SK-N-MC (cell line): ENCODE results near the gene ANKMY1.

ENCODE experiments used
- EZH2 ChIP-seq: fragments of 200-600 bp; sonication (generic); IDR thresholded peaks from one replicate; pipeline ENCODE4 v1.6.1; 2017; ENCODE audit warnings: antibody characterized with exemption
- FOXP2 ChIP-seq: optimal IDR thresholded peaks from 2 replicates; pipeline ENCODE3; 2011; ENCODE audit warnings: mild to moderate bottlenecking, moderate library complexity; ENCODE audit not compliant: insufficient read depth; ENCODE audit errors: extremely low read length, control extremely low read depth
- POLR2AphosphoS5 ChIP-seq: IDR thresholded peaks from 2 replicates; pipeline ENCODE4 v1.6.1; 2012; ENCODE audit warnings: mild to moderate bottlenecking, low read depth, low read length, borderline replicate concordance

DNA sequence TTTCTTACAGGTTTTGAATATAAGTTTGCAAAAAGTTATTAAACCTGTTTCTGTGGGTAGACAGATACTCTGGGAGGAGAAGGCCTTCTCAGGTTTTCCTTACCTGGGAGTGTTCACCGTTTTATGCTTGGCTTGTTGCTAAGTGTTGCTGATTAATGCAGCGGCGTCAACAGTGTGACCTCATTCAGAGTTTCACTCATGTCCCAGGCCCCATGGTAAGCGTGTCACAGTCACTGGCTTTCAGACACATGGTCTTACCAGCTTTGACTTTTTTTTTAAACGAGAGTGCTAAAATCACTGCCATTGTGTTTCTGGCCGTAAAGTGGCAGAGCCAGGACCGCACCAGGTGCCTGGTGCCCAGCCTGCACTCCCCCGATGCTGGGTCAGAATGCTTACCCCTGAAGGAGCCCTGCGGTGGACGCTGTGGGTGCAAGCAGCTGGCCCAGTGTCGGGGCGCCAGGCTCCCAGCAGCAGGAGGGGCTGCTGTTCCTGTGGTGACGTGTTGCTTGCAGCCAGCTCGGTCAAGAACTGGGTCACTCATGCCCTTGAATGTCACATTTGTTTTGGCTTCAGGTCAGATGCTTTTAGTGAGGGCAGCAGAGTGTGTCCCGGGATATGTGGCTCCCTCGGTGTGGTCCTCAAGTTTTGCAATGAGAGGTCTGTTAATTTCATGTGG is 32.2 kb upstream of the ANKMY1 start:
- TF ChIP-seq POLR2AphosphoS5 = no peak
- TF ChIP-seq EZH2 = no peak
- no peak for TF ChIP-seq FOXP2
